Measurements from ENCODE around the gene WDR7. TPM values are rescaled to one million over a fixed set of nuclear protein-coding genes. Genes with fewer than 3 reads are reported as not detected.

WDR7 gene
- total RNA-seq, 1 experiment from 2014 or later: 11.5 TPM

- Histone ChIP-seq H3K9me3 (ENCODE audit: control insufficient read depth in 1 of 2, insufficient read depth in 1 of 2, low read depth in 1 of 2, low read length in 2 of 2) (no peaks in the 10 kb centered on the region), H3K27ac (ENCODE audit: low read depth, low read length) (no peak overlapping the region), H3K79me2 (ENCODE audit: insufficient read depth, low read length) (no peaks in the 10 kb centered on the region), H3K27me3 (ENCODE audit: insufficient read depth, low read length) (peaks cover 15% of the 10 kb centered on the region; the same call in 1 of the 2 replicates), H3K4me2 (ENCODE audit: low read length) (no peak overlapping the region), H3K9ac (ENCODE audit: low read length) (no peak overlapping the region), H3K4me1 (ENCODE audit: control insufficient read depth in 1 of 2, insufficient read depth in 2 of 2, low read length in 2 of 2) (no peaks in the 10 kb centered on the region), H4K20me1 (ENCODE audit: insufficient read depth) (no peaks in the 10 kb centered on the region), H2AFZ (ENCODE audit: low read depth, low read length, poor library complexity, severe bottlenecking) (no peak overlapping the region), H3K4me3 (replicated peaks in 1 of 2; ENCODE audit: low read depth in 1 of 2, low read length in 2 of 2) (no peak overlapping the region), H3K9me2 (ENCODE audit: insufficient read depth) (no peaks in the 10 kb centered on the region), H3K36me3 (ENCODE audit: control insufficient read depth in 1 of 2, insufficient read depth in 2 of 2, low read length in 2 of 2) (no peaks in the 10 kb centered on the region)
- intact Hi-C loops (cut with micrococcal nuclease): no loop called here
- CTCF ChIA-PET: no interaction called here
- TF ChIP-seq, protein P1, sequence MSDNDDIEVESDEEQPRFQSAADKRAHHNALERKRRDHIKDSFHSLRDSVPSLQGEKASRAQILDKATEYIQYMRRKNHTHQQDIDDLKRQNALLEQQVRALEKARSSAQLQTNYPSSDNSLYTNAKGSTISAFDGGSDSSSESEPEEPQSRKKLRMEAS (IDR thresholded peaks at IDR 0.05): no peak
- TF ChIP-seq POLR2AphosphoS5 (IDR thresholded peaks at IDR 0.05; ENCODE audit: low read depth, low read length) (no peak), ZBTB33 (IDR thresholded peaks at IDR 0.05; ENCODE audit: extremely low read depth, insufficient replicate concordance, low read length) (no peak), JUND (IDR thresholded peaks at IDR 0.05) (no peak)
- no TSS peak for BruUV-seq (replicated peaks)
- POLR2A ChIA-PET: no interaction called here
- DNase-seq (ENCODE audit: low read depth, low spot score) (no peak), ATAC-seq (no peak)
- RAD21 ChIA-PET (ENCODE audit: low non-redundant PET in 1 of 2, low total read pairs in 2 of 2, uncharacterized antibody in 2 of 2, unreplicated experiment in 2 of 2): no interaction called here
Observed at GRCh38 chr18:57048351-57048750, 397.2 kb downstream of the WDR7 start.

DNA sequence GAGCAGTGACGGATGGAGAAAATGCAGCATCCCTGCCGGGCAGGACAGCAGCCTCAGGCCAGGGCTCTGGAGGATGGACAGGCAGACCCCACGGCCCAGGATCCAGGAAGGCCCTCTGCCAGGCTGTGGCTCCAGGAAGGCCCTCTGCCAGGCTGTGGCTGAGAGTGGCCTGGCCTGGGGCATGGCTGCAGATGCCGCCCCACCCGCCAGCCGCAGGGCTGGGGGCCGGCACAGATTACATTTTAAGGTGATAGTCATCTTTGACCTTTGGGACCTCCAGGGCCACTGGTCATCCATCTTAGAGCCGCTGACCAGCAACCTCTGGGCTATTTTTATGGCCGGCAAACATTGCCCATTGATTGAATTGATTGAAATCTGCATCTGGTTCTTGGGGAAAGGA lies 397.7 kb downstream of the WDR7 start:
- H3K27ac ChIP-seq (ENCODE audit: low read depth, low read length): no peak overlapping the region
- H3K9me3 ChIP-seq (ENCODE audit: control insufficient read depth in 1 of 2, insufficient read depth in 1 of 2, low read depth in 1 of 2, low read length in 2 of 2): no peaks in the 10 kb centered on the region
- intact Hi-C loops (cut with micrococcal nuclease): no loop called here
- no peak overlapping the region for H3K4me3 ChIP-seq (replicated peaks in 1 of 2; ENCODE audit: low read depth in 1 of 2, low read length in 2 of 2)
- no peaks in the 10 kb centered on the region for H3K79me2 ChIP-seq (ENCODE audit: insufficient read depth, low read length)
- POLR2A ChIA-PET: no interaction called here
- peaks cover 15% of the 10 kb centered on the region; the same call in 1 of the 2 replicates for H3K27me3 ChIP-seq (ENCODE audit: insufficient read depth, low read length)
- ATAC-seq: no peak
- H3K36me3 ChIP-seq (ENCODE audit: control insufficient read depth in 1 of 2, insufficient read depth in 2 of 2, low read length in 2 of 2): no peaks in the 10 kb centered on the region
- CTCF ChIA-PET: no interaction called here
- BruUV-seq (replicated peaks): no TSS peak
- H3K9me2 ChIP-seq (ENCODE audit: insufficient read depth): no peaks in the 10 kb centered on the region
- no peaks in the 10 kb centered on the region for H3K4me1 ChIP-seq (ENCODE audit: control insufficient read depth in 1 of 2, insufficient read depth in 2 of 2, low read length in 2 of 2)
- no peak for DNase-seq (ENCODE audit: low read depth, low spot score)
- no peak overlapping the region for H3K9ac ChIP-seq (ENCODE audit: low read length)
- RAD21 ChIA-PET (ENCODE audit: low non-redundant PET in 1 of 2, low total read pairs in 2 of 2, uncharacterized antibody in 2 of 2, unreplicated experiment in 2 of 2): no interaction called here
- H4K20me1 ChIP-seq (ENCODE audit: insufficient read depth): no peaks in the 10 kb centered on the region
- no peak overlapping the region for H3K4me2 ChIP-seq (ENCODE audit: low read length)
- no peak overlapping the region for H2AFZ ChIP-seq (ENCODE audit: low read depth, low read length, poor library complexity, severe bottlenecking)
- TF ChIP-seq POLR2A (IDR thresholded peaks at IDR 0.05; ENCODE audit: borderline replicate concordance, extremely low read depth, insufficient read depth, insufficient read length) (no peak), SIN3A (IDR thresholded peaks at IDR 0.05; ENCODE audit: low read depth) (no peak), CEBPB (IDR thresholded peaks at IDR 0.05; ENCODE audit: low read depth) (no peak), RAD21 (IDR thresholded peaks at IDR 0.05; ENCODE audit: low read depth) (no peak), ELF1 (IDR thresholded peaks at IDR 0.05; ENCODE audit: borderline replicate concordance, low read depth) (no peak), JUND (IDR thresholded peaks at IDR 0.05) (no peak), EZH2 (IDR thresholded peaks at IDR 0.05) (no peak), FOSL1 (IDR thresholded peaks at IDR 0.05; ENCODE audit: low read depth) (no peak), CTCF (IDR thresholded peaks at IDR 0.05 in 2 of 3, conservative IDR thresholded peaks at IDR 0.05 in 1 of 3; ENCODE audit: borderline replicate concordance in 1 of 3, insufficient read depth in 1 of 3, low read depth in 2 of 3, low read length in 2 of 3) (no peak), EGR1 (IDR thresholded peaks at IDR 0.05; ENCODE audit: low read depth) (no peak), POLR2AphosphoS5 (IDR thresholded peaks at IDR 0.05; ENCODE audit: low read depth, low read length) (no peak), CBX3 (IDR thresholded peaks at IDR 0.05; ENCODE audit: low read depth) (no peak)
- TF ChIP-seq, protein P2, sequence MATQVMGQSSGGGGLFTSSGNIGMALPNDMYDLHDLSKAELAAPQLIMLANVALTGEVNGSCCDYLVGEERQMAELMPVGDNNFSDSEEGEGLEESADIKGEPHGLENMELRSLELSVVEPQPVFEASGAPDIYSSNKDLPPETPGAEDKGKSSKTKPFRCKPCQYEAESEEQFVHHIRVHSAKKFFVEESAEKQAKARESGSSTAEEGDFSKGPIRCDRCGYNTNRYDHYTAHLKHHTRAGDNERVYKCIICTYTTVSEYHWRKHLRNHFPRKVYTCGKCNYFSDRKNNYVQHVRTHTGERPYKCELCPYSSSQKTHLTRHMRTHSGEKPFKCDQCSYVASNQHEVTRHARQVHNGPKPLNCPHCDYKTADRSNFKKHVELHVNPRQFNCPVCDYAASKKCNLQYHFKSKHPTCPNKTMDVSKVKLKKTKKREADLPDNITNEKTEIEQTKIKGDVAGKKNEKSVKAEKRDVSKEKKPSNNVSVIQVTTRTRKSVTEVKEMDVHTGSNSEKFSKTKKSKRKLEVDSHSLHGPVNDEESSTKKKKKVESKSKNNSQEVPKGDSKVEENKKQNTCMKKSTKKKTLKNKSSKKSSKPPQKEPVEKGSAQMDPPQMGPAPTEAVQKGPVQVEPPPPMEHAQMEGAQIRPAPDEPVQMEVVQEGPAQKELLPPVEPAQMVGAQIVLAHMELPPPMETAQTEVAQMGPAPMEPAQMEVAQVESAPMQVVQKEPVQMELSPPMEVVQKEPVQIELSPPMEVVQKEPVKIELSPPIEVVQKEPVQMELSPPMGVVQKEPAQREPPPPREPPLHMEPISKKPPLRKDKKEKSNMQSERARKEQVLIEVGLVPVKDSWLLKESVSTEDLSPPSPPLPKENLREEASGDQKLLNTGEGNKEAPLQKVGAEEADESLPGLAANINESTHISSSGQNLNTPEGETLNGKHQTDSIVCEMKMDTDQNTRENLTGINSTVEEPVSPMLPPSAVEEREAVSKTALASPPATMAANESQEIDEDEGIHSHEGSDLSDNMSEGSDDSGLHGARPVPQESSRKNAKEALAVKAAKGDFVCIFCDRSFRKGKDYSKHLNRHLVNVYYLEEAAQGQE (IDR thresholded peaks at IDR 0.05; ENCODE audit: low read depth): no peak
